Measurements from ENCODE around the gene CHRNA5. TPM values are rescaled to one million over a fixed set of nuclear protein-coding genes. Genes with fewer than 3 reads are reported as not detected.

Gene CHRNA5
- total RNA-seq, 5 donors from 2014 or later (not counting 1 experiment from before 2014, with no cell fraction given) = 0.37 to 1.1 (median 0.57) TPM

GRCh38 chr15:78561490-78561889 is 3.8 kb upstream of the CHRNA5 start:
- Histone ChIP-seq H3K4me1 (ENCODE audit: control insufficient read depth in 1 of 2, extremely low read depth in 1 of 2, insufficient read depth in 2 of 2, low read length in 2 of 2) (peaks cover 6 to 17% of the 10 kb centered on the region in 2 experiments), H3K27ac (ENCODE audit: low read length) (no peak overlapping the region), H3K36me3 (ENCODE audit: control insufficient read depth in 2 of 2, extremely low read depth in 1 of 2, insufficient read depth in 1 of 2, low read length in 1 of 2) (no peaks in the 10 kb centered on the region), H3K9me3 (no peaks in the 10 kb centered on the region), H3K4me3 (ENCODE audit: control insufficient read depth in 1 of 2, extremely low read depth in 1 of 2, low read length in 1 of 2) (no peak overlapping the region), H3K27me3 (replicated peaks in 1 of 2; ENCODE audit: control insufficient read depth in 2 of 2, extremely low read depth in 1 of 2, insufficient read depth in 2 of 2, low read length in 1 of 2) (peaks cover 0 to 13% of the 10 kb centered on the region in 2 experiments)
- DNase-seq = no peak
- WGBS (ENCODE audit: insufficient coverage) = 96% methylated on average over 5 of the region's 5 CpGs
- ChIA-PET CTCF (no interaction called here), POLR2A (no interaction called here)
- H3K36me3 Mint-ChIP-seq = no peaks in the 10 kb centered on the region
- no peak overlapping the region for H3K27ac Mint-ChIP-seq
- no peaks in the 10 kb centered on the region for H3K9me3 Mint-ChIP-seq
- H3K4me3 Mint-ChIP-seq = no peak overlapping the region
- no peak for ATAC-seq (replicated peaks in 1 of 4)
- peaks cover 16 to 19% (median 17%) of the 10 kb centered on the region in 3 donors for H3K4me1 Mint-ChIP-seq
- peaks cover 13 to 19% of the 10 kb centered on the region in 2 donors for H3K27me3 Mint-ChIP-seq

DNA sequence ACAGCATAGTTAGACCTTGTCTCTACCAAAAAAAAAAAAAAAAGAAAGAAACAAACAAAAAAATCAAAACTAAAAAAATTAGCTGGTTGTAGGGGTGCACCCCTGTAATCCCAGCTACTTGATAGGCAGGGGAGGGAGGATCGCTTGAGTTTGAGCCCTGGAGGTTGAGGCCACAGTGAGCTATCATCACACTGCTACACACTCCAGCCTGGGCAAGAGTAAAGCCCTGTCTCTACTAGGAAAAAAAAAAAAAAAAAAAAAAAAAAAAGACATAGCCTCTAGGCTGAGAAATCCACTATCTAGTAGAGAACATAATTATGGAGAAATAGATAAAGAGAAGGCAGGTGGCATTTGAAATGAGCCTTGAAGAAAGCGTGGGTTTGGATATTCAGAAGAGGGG is 2.2 kb upstream of the CHRNA5 start:
- no peak overlapping the region for H3K27ac Mint-ChIP-seq
- H3K4me3 Mint-ChIP-seq = peak overlapping the region in 1 of 3 donors; percentile 3
- peaks cover 19 to 20% (median 20%) of the 10 kb centered on the region in 3 donors for H3K4me1 Mint-ChIP-seq
- DNase-seq (no peak), ATAC-seq (replicated peaks in 1 of 4) (no peak)
- peaks cover 22 to 29% of the 10 kb centered on the region in 2 donors for H3K27me3 Mint-ChIP-seq
- CTCF ChIA-PET = interaction anchor here in 1 of 2 donors (0.6 kb wide), 1 partner anchor 148 kb away, joined by 5 read pairs; no protein-coding TSS in a partner anchor
- Histone ChIP-seq H3K9me3 (no peaks in the 10 kb centered on the region), H3K27me3 (replicated peaks in 1 of 2; ENCODE audit: control insufficient read depth in 2 of 2, extremely low read depth in 1 of 2, insufficient read depth in 2 of 2, low read length in 1 of 2) (peaks cover 0 to 15% of the 10 kb centered on the region in 2 experiments), H3K36me3 (ENCODE audit: control insufficient read depth in 2 of 2, extremely low read depth in 1 of 2, insufficient read depth in 1 of 2, low read length in 1 of 2) (no peaks in the 10 kb centered on the region), H3K4me1 (ENCODE audit: control insufficient read depth in 1 of 2, extremely low read depth in 1 of 2, insufficient read depth in 2 of 2, low read length in 2 of 2) (peaks cover 6 to 17% of the 10 kb centered on the region in 2 experiments), H3K4me3 (ENCODE audit: control insufficient read depth in 1 of 2, extremely low read depth in 1 of 2, low read length in 1 of 2) (no peak overlapping the region), H3K27ac (ENCODE audit: low read length) (no peak overlapping the region)
- no peaks in the 10 kb centered on the region for H3K36me3 Mint-ChIP-seq
- no peaks in the 10 kb centered on the region for H3K9me3 Mint-ChIP-seq
- WGBS (ENCODE audit: insufficient coverage) = no CpG with 5 or more reads among the region's 2 CpGs
- POLR2A ChIA-PET = no interaction called here

GRCh38 chr15:78564743-78565096 is 600 bp upstream of the CHRNA5 start:
- Mint-ChIP-seq H3K9me3 (no peaks in the 10 kb centered on the region), H3K4me3 (peak overlapping the region; percentile 81 to 91 (median 84)), H3K4me1 (peaks cover 19 to 20% (median 20%) of the 10 kb centered on the region in 3 donors), H3K36me3 (no peaks in the 10 kb centered on the region), H3K27me3 (peaks cover 19 to 25% of the 10 kb centered on the region in 2 donors), H3K27ac (peak overlapping the region in 1 of 2 donors; percentile 3)
- H3K4me3 ChIP-seq (ENCODE audit: control insufficient read depth in 1 of 2, extremely low read depth in 1 of 2, low read length in 1 of 2) = peak overlapping the region; percentile 63 to 67
- ChIA-PET CTCF (interaction anchor here in 1 of 2 donors (1.7 kb wide), 1 partner anchor 24 kb away, joined by 11 read pairs; the partner anchor contains the start of gene PSMA4), POLR2A (interaction anchor here in 1 of 2 donors (0.7 to 1.0 kb wide), 2 partner anchors 24 to 410 kb away, joined by 3 to 4 read pairs; partner anchors contain the start of gene PSMA4)
- H3K4me1 ChIP-seq (ENCODE audit: control insufficient read depth in 1 of 2, extremely low read depth in 1 of 2, insufficient read depth in 2 of 2, low read length in 2 of 2) = peaks cover 6 to 17% of the 10 kb centered on the region in 2 experiments
- WGBS (ENCODE audit: insufficient coverage) = 61% methylated on average over 8 of the region's 11 CpGs
- H3K9me3 ChIP-seq = no peaks in the 10 kb centered on the region
- peak in 3 of 4 experiments; percentile 9 to 14 (median 11) for ATAC-seq (replicated peaks in 1 of 4)
- H3K27ac ChIP-seq (ENCODE audit: low read length) = no peak overlapping the region
- H3K27me3 ChIP-seq (replicated peaks in 1 of 2; ENCODE audit: control insufficient read depth in 2 of 2, extremely low read depth in 1 of 2, insufficient read depth in 2 of 2, low read length in 1 of 2) = peaks cover 0 to 15% of the 10 kb centered on the region in 2 experiments
- DNase-seq = no peak
- H3K36me3 ChIP-seq (ENCODE audit: control insufficient read depth in 2 of 2, extremely low read depth in 1 of 2, insufficient read depth in 1 of 2, low read length in 1 of 2) = no peaks in the 10 kb centered on the region

- Histone ChIP-seq H3K4me1 (ENCODE audit: control insufficient read depth in 1 of 2, extremely low read depth in 1 of 2, insufficient read depth in 2 of 2, low read length in 2 of 2) (peaks cover 6 to 17% of the 10 kb centered on the region in 2 experiments), H3K9me3 (no peaks in the 10 kb centered on the region), H3K27me3 (replicated peaks in 1 of 2; ENCODE audit: control insufficient read depth in 2 of 2, extremely low read depth in 1 of 2, insufficient read depth in 2 of 2, low read length in 1 of 2) (peaks cover 0 to 15% of the 10 kb centered on the region in 2 experiments), H3K4me3 (ENCODE audit: control insufficient read depth in 1 of 2, extremely low read depth in 1 of 2, low read length in 1 of 2) (peak overlapping the region; percentile 63 to 67), H3K36me3 (ENCODE audit: control insufficient read depth in 2 of 2, extremely low read depth in 1 of 2, insufficient read depth in 1 of 2, low read length in 1 of 2) (no peaks in the 10 kb centered on the region), H3K27ac (ENCODE audit: low read length) (no peak overlapping the region)
- no peaks in the 10 kb centered on the region for H3K9me3 Mint-ChIP-seq
- H3K4me1 Mint-ChIP-seq = peaks cover 19 to 20% (median 20%) of the 10 kb centered on the region in 3 donors
- H3K27ac Mint-ChIP-seq = no peak overlapping the region
- CTCF ChIA-PET = interaction anchor here in 1 of 2 donors (1.7 kb wide), 1 partner anchor 25 kb away, joined by 11 read pairs; the partner anchor contains the start of gene PSMA4
- no peaks in the 10 kb centered on the region for H3K36me3 Mint-ChIP-seq
- peaks cover 19 to 25% of the 10 kb centered on the region in 2 donors for H3K27me3 Mint-ChIP-seq
- POLR2A ChIA-PET = interaction anchor here in 1 of 2 donors (0.5 kb wide), 1 partner anchor 132 kb away, joined by 5 read pairs; no protein-coding TSS in a partner anchor
- DNase-seq (peak in 2 of 35 experiments; percentile 3 to 17), ATAC-seq (replicated peaks in 1 of 4) (peak; percentile 24 to 43 (median 31))
- H3K4me3 Mint-ChIP-seq = peak overlapping the region; percentile 81 to 91 (median 81)
- 28% methylated on average over 5 of the region's 19 CpGs for WGBS (ENCODE audit: insufficient coverage)
Observed at GRCh38 chr15:78565951-78566774, 843 bp downstream of the CHRNA5 start.

DNA sequence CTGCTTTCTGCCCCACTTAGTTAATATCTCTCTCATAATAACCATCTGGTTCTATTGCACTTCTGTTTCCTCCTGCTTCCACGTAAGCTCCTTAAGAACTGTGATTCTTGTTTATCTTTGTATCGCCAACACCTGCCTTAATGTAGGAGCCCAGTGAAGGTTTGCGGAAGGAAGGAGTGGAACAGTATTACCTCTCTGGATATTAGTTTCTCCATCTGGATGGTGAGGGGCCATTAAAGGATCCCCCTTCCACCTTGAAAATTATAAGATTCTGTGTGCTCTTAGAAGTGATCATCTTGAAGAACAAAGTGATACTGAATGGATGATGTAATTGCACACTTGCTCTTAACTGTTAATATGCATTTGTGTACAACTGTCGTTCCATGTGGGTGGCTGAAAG is 2.2 kb downstream of the CHRNA5 start:
- Mint-ChIP-seq H3K36me3 (no peaks in the 10 kb centered on the region), H3K9me3 (no peaks in the 10 kb centered on the region), H3K4me1 (peaks cover 19 to 20% (median 20%) of the 10 kb centered on the region in 3 donors), H3K27me3 (peaks cover 14 to 21% of the 10 kb centered on the region in 2 donors), H3K4me3 (peak overlapping the region in 2 of 3 donors; percentile 1 to 2), H3K27ac (no peak overlapping the region)
- WGBS (ENCODE audit: insufficient coverage) = 40% methylated on average over 1 of the region's 4 CpGs
- Histone ChIP-seq H3K9me3 (no peaks in the 10 kb centered on the region), H3K4me1 (ENCODE audit: control insufficient read depth in 1 of 2, extremely low read depth in 1 of 2, insufficient read depth in 2 of 2, low read length in 2 of 2) (peaks cover 6 to 17% of the 10 kb centered on the region in 2 experiments), H3K27me3 (replicated peaks in 1 of 2; ENCODE audit: control insufficient read depth in 2 of 2, extremely low read depth in 1 of 2, insufficient read depth in 2 of 2, low read length in 1 of 2) (peaks cover 0 to 15% of the 10 kb centered on the region in 2 experiments), H3K4me3 (ENCODE audit: control insufficient read depth in 1 of 2, extremely low read depth in 1 of 2, low read length in 1 of 2) (no peak overlapping the region), H3K27ac (ENCODE audit: low read length) (no peak overlapping the region), H3K36me3 (ENCODE audit: control insufficient read depth in 2 of 2, extremely low read depth in 1 of 2, insufficient read depth in 1 of 2, low read length in 1 of 2) (no peaks in the 10 kb centered on the region)
- CTCF ChIA-PET = no interaction called here
- no peak for ATAC-seq (replicated peaks in 1 of 4)
- POLR2A ChIA-PET = no interaction called here
- DNase-seq = no peak

DNA sequence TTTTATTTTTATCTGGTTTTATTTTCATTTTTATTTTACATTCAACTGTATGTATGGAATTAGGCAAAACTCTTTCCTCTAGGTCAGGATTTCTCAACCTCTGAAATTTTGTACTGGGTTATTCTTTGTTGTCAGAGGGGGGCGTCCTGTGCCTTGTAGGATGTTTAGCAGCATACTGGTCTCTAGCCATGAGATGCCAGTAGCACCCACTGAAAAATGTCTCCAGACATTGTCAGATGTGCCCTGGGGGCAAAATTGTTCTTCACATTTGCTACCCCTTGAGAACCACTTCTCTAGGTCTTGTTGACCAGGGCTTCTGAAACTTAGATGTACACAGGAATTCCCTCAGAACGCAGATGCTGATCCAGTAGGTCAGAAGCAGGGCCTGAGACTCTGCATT is 5.4 kb downstream of the CHRNA5 start:
- Mint-ChIP-seq H3K27me3 (peaks cover 13 to 14% of the 10 kb centered on the region in 2 donors), H3K4me3 (no peak overlapping the region), H3K27ac (no peak overlapping the region), H3K9me3 (no peaks in the 10 kb centered on the region), H3K36me3 (no peaks in the 10 kb centered on the region), H3K4me1 (peaks cover 7 to 10% (median 8%) of the 10 kb centered on the region in 3 donors)
- ChIA-PET POLR2A (no interaction called here), CTCF (interaction anchor here in 1 of 2 donors (0.7 kb wide), 1 partner anchor 1282 kb away, joined by 8 read pairs; no protein-coding TSS in a partner anchor)
- no peak overlapping the region for H3K4me3 ChIP-seq (ENCODE audit: control insufficient read depth in 1 of 2, extremely low read depth in 1 of 2, low read length in 1 of 2)
- DNase-seq (no peak), ATAC-seq (replicated peaks in 1 of 4) (no peak)
- H3K36me3 ChIP-seq (ENCODE audit: control insufficient read depth in 2 of 2, extremely low read depth in 1 of 2, insufficient read depth in 1 of 2, low read length in 1 of 2) = no peaks in the 10 kb centered on the region
- peaks cover 0 to 11% of the 10 kb centered on the region in 2 experiments for H3K27me3 ChIP-seq (replicated peaks in 1 of 2; ENCODE audit: control insufficient read depth in 2 of 2, extremely low read depth in 1 of 2, insufficient read depth in 2 of 2, low read length in 1 of 2)
- H3K4me1 ChIP-seq (ENCODE audit: control insufficient read depth in 1 of 2, extremely low read depth in 1 of 2, insufficient read depth in 2 of 2, low read length in 2 of 2) = peaks cover 6% of the 10 kb centered on the region in 2 experiments
- no CpG with 5 or more reads among the region's 2 CpGs for WGBS (ENCODE audit: insufficient coverage)
- no peaks in the 10 kb centered on the region for H3K9me3 ChIP-seq
- no peak overlapping the region for H3K27ac ChIP-seq (ENCODE audit: low read length)
